ENCODE data around the gene COMMD1. TPM values are rescaled to one million over a fixed set of nuclear protein-coding genes. Genes with fewer than 3 reads are reported as not detected.

The COMMD1 gene
- total and polyA plus RNA-seq, 2 donors (not counting 3 experiments of a cell fraction or from before 2014, with no cell fraction given) = 39.5 to 57.1 TPM

DNA sequence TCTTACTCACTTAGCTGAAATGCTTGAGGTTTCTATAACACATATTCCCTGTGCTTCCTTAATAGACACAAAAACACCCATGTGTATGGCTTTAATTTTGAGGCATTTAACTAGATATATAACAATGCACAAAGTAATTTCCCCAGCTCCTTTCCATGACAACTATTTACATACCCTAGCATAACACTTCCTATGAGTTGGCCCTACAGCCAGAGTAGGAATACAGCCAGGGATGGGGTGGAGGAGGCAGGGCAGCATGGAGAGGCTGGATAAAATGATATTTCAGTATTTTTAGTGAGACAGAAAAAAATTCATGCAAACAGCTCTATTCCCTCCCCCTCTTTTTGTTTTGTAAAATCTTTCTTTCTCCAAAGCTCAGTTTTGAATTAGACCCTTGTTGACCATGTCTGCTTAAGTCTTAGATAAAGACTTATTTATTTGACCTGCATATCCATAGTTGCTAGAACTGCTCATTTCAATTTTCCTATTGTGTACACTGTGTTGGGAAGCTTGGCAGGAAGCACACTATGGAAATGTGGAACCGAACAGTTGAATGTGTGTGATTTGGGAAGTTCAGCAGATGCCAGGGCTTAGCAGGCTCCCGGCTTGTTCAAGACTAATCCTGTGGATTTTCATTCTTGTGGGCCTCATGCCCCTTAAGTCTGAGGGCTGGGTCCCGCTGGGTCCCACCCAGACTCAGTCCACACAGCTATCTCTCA lies 279.2 kb downstream of the COMMD1 start:
- POLR2A ChIA-PET = interaction anchor here (0.8 kb wide), 1 partner anchor 9 kb away, joined by 4 read pairs; no protein-coding TSS in a partner anchor
- Histone ChIP-seq H3K4me3 (replicated peaks in 1 of 3; ENCODE audit: insufficient read depth in 1 of 3, low read depth in 1 of 3, low read length in 3 of 3) (no peak overlapping the region), H3K36me3 (ENCODE audit: control insufficient read depth in 2 of 2, extremely low read depth in 1 of 2, insufficient read depth in 2 of 2, low read length in 2 of 2) (no peaks in the 10 kb centered on the region), H3K4me2 (ENCODE audit: insufficient read depth, low read length) (no peak overlapping the region), H3K4me1 (ENCODE audit: control insufficient read depth, extremely low read depth, insufficient read depth, low read length) (no peaks in the 10 kb centered on the region), H3K79me2 (ENCODE audit: control insufficient read depth, insufficient read depth, low read length) (no peaks in the 10 kb centered on the region), H2AFZ (ENCODE audit: low read depth, low read length) (no peak overlapping the region), H4K20me1 (replicated peaks; ENCODE audit: control insufficient read depth, extremely low read depth, insufficient read depth, low read length) (no peaks in the 10 kb centered on the region), H3K9me3 (replicated peaks; ENCODE audit: control insufficient read depth, insufficient read depth, low read length) (no peaks in the 10 kb centered on the region), H3K9me1 (replicated peaks; ENCODE audit: control insufficient read depth, extremely low read depth, insufficient read depth, low read length) (no peaks in the 10 kb centered on the region), H3K27me3 (ENCODE audit: control insufficient read depth in 2 of 2, insufficient read depth in 2 of 2, low read length in 2 of 2) (peaks cover 4 to 13% of the 10 kb centered on the region in 2 experiments), H3K27ac (ENCODE audit: insufficient read depth, low read depth, low read length) (no peak overlapping the region), H3K9ac (replicated peaks; ENCODE audit: extremely low read depth, insufficient read depth, low read length) (no peak overlapping the region)
- TF ChIP-seq, protein P1, sequence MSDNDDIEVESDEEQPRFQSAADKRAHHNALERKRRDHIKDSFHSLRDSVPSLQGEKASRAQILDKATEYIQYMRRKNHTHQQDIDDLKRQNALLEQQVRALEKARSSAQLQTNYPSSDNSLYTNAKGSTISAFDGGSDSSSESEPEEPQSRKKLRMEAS (IDR thresholded peaks at IDR 0.05; ENCODE audit: insufficient read depth, insufficient read length) = no peak
- TF ChIP-seq GATA2 (IDR thresholded peaks at IDR 0.05; ENCODE audit: insufficient read depth, insufficient read length, low read depth, low read length) (no peak), POLR2A (IDR thresholded peaks at IDR 0.05; ENCODE audit: low read depth, low read length) (no peak), EZH2 (IDR thresholded peaks at IDR 0.05; ENCODE audit: borderline replicate concordance, low read depth, low read length, severe bottlenecking) (no peak), MYC (IDR thresholded peaks at IDR 0.05; ENCODE audit: low read depth, low read length) (no peak), FOS (IDR thresholded peaks at IDR 0.05; ENCODE audit: borderline replicate concordance, insufficient read depth, low read length) (no peak), JUN (IDR thresholded peaks at IDR 0.05; ENCODE audit: borderline replicate concordance, insufficient read depth, insufficient read length, low read depth) (no peak), POLR2AphosphoS5 (IDR thresholded peaks at IDR 0.05; ENCODE audit: insufficient read depth, low read depth, low read length) (no peak)
- TF ChIP-seq, protein P2, sequence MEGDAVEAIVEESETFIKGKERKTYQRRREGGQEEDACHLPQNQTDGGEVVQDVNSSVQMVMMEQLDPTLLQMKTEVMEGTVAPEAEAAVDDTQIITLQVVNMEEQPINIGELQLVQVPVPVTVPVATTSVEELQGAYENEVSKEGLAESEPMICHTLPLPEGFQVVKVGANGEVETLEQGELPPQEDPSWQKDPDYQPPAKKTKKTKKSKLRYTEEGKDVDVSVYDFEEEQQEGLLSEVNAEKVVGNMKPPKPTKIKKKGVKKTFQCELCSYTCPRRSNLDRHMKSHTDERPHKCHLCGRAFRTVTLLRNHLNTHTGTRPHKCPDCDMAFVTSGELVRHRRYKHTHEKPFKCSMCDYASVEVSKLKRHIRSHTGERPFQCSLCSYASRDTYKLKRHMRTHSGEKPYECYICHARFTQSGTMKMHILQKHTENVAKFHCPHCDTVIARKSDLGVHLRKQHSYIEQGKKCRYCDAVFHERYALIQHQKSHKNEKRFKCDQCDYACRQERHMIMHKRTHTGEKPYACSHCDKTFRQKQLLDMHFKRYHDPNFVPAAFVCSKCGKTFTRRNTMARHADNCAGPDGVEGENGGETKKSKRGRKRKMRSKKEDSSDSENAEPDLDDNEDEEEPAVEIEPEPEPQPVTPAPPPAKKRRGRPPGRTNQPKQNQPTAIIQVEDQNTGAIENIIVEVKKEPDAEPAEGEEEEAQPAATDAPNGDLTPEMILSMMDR (IDR thresholded peaks at IDR 0.05; ENCODE audit: extremely low read depth in 1 of 2, insufficient read depth in 1 of 2, low read depth in 1 of 2, low read length in 2 of 2) = no peak
- intact Hi-C loops (cut with micrococcal nuclease) (no loop called here), dilution Hi-C loops (cut with MboI; ENCODE audit: extremely low pct_ligation_motif_present, low sequenced_read_pairs) (no loop called here)
- DNase-seq (ENCODE audit: low read depth, low spot score) = peak; percentile 42
- no peak for FAIRE-seq
- CTCF ChIA-PET = no interaction called here
- no TSS peak for BruUV-seq (replicated peaks)

Small RNAs within 50 kb of the gene (small RNA-seq; reads per million reads assigned to genes)
- gene RF00019 (ENCODE audit: insufficient read depth, insufficient read length, low read depth, low replicate concordance) = not detected

Other genes starting within 250 kb of the COMMD1 start
- 5.9 and 6.1 TPM in 2 replicates for gene FAM161A, start 51.6 kb upstream of the COMMD1 start, total RNA-seq
- 0.57 and 0.81 TPM in 2 replicates for gene FAM161A, start 51.6 kb upstream of the COMMD1 start, polyA plus RNA-seq
- 220 and 222 TPM in 2 replicates for gene CCT4, start 17.0 kb upstream of the COMMD1 start, total RNA-seq
- gene CCT4, start 17.0 kb upstream of the COMMD1 start, polyA plus RNA-seq = 57.3 and 78.5 TPM in 2 replicates